Testis (tissue), 2 donors: ENCODE measurements around the gene OXCT1.

Source experiments
- POLR2A ChIP-seq: fragments of 450-650 bp; IDR thresholded peaks from one replicate; pipeline ENCODE4 v1.6.1; 2017; ENCODE audit warnings: antibody characterized with exemption, mild to moderate bottlenecking, moderate library complexity
- TF ChIP-seq, protein P1 (sequence below), 3 experiments: fragments of 450-650 bp in 2 of 3; fragments of 200-600 bp in 1 of 3; sonication (generic) in 1 of 3; IDR thresholded peaks; one replicate each; pipeline ENCODE4 v1.5.1; 2016 to 2019; ENCODE audit warnings: antibody characterized with exemption in 3 of 3, mild to moderate bottlenecking in 2 of 3, moderate library complexity in 1 of 3

- TF ChIP-seq, protein P1, sequence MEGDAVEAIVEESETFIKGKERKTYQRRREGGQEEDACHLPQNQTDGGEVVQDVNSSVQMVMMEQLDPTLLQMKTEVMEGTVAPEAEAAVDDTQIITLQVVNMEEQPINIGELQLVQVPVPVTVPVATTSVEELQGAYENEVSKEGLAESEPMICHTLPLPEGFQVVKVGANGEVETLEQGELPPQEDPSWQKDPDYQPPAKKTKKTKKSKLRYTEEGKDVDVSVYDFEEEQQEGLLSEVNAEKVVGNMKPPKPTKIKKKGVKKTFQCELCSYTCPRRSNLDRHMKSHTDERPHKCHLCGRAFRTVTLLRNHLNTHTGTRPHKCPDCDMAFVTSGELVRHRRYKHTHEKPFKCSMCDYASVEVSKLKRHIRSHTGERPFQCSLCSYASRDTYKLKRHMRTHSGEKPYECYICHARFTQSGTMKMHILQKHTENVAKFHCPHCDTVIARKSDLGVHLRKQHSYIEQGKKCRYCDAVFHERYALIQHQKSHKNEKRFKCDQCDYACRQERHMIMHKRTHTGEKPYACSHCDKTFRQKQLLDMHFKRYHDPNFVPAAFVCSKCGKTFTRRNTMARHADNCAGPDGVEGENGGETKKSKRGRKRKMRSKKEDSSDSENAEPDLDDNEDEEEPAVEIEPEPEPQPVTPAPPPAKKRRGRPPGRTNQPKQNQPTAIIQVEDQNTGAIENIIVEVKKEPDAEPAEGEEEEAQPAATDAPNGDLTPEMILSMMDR (IDR thresholded peaks at IDR 0.05): no peak
- TF ChIP-seq POLR2A: no peak
These were observed 19.1 kb downstream of the OXCT1 start for GRCh38 chr5:41851116-41851515.
